ENCODE results near the gene PLN.

DNA sequence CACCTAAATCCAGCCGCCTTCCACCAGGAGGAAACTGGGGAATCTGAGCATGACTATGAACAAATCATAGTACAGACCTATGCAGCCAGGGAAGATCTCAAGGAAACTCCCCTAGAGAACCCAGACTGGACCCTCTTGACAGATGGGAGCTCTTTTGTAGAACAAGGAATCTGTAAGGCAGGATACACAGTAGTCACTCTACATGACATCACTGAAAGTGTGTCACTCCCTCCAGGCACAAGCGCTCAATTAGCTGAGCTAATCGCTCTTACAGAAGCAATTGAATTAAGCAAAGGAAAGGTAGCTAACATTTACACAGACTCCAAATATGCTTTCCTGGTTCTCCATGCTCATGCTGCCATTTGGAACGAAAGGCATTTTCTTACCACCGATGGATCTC lies 36.8 kb downstream of the PLN start:
- TF ChIP-seq, protein P1, sequence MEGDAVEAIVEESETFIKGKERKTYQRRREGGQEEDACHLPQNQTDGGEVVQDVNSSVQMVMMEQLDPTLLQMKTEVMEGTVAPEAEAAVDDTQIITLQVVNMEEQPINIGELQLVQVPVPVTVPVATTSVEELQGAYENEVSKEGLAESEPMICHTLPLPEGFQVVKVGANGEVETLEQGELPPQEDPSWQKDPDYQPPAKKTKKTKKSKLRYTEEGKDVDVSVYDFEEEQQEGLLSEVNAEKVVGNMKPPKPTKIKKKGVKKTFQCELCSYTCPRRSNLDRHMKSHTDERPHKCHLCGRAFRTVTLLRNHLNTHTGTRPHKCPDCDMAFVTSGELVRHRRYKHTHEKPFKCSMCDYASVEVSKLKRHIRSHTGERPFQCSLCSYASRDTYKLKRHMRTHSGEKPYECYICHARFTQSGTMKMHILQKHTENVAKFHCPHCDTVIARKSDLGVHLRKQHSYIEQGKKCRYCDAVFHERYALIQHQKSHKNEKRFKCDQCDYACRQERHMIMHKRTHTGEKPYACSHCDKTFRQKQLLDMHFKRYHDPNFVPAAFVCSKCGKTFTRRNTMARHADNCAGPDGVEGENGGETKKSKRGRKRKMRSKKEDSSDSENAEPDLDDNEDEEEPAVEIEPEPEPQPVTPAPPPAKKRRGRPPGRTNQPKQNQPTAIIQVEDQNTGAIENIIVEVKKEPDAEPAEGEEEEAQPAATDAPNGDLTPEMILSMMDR (IDR thresholded peaks at IDR 0.05; ENCODE audit: poor library complexity), result no peak
- TF ChIP-seq EZH2 (IDR thresholded peaks at IDR 0.05; ENCODE audit: borderline replicate concordance) (no peak), EZH2phosphoT487 (IDR thresholded peaks at IDR 0.05; ENCODE audit: low read depth, severe bottlenecking, unreplicated experiment) (no peak)

All from hepatocyte (in vitro differentiated cells).